OCI-M1 (cell line): ENCODE data around the gene PLEKHH1.

Source experiments
- DNase-seq: peaks from one replicate; lab custom pipeline; 2025; lab: John Stamatoyannopoulos, UW

PLEKHH1 gene

DNA sequence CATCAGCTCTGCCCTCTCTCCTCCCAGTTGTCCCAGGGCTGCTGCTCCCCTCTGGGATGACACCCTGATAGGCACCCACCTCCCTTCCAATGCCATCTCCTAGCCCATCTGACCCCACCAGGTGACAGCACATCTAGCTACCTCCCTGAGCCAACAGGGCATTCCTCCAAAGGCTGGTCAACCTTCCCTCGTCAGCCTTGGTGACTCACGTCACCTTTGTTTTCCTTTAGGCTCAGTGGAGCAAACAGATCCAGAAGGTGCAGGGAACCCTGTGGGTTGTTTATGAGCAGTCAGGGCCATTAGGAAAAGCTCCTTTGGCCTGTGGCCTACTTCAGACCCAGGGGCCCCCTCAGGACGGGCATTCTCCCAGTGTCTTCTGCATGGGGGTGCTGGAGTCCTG lies 34.6 kb downstream of the PLEKHH1 start:
- no peak for DNase-seq

DNA sequence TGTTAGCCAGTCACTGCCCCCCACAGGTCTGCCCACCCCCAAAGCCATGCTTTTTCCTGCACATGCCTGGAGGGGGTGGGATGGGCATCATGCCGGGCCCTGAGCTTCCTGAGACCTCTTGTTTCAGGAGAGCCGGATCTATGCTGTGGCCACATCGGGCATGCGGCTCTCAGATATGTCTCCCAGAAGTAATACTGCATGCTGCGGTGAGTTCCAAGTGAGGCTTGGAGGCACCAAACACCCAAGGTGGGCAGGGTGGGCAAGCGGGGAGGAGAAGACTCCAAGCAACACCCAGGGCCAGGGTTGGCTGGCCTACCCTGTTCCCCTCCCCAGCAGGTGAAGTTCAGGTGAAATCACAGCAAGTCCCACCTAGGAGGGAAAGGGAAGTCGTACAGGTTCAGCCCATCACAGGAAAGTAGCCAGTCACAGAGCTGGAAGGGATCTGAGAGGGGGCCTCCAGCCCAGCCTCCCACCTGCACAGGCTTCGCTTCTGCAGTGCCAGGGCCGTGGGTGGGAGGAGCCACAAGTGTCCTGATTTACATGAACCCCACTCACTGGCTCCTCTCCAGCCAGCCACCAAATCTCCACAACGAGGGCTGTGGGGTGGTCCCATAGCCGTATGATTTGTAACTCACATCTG lies 36.0 kb downstream of the PLEKHH1 start:
- DNase-seq, result no peak

DNA sequence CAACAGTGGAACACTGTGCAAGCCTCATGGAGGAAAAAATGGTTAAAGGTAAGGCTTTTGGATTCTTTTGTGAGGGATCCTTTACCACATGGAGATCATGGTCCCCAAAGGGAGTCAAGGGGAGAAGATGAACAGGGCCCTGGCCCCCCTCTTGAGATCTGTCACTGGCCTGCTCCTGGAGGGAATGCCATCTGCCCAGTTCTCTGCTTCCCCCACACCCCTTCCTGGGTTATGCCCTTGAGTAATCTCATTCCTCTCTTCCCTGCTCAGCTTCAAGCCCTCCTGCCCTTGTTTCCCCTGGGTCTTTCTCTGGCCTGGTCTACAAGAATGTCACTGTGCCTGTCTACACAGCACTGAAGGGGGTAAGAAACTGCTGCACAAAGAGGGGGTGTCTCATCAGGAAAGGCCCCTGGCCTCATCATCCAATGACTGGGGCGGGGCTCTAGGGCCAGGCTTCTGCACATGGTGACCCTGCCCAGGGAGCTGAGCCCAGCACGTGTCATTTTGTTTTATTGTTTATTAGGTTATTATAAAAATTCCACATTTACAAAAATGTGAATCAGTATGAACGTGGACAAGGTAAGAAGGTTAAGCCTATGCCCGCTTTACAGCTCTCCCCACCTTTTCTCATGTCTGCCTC lies 36.7 kb downstream of the PLEKHH1 start:
- no peak for DNase-seq

- DNase-seq, result no peak
Measured at GRCh38 chr14:67570453-67570852, 37.4 kb downstream of the PLEKHH1 start.

- peak; percentile 62 for DNase-seq
Measured at GRCh38 chr14:67571275-67571990, 38.3 kb downstream of the PLEKHH1 start.

DNA sequence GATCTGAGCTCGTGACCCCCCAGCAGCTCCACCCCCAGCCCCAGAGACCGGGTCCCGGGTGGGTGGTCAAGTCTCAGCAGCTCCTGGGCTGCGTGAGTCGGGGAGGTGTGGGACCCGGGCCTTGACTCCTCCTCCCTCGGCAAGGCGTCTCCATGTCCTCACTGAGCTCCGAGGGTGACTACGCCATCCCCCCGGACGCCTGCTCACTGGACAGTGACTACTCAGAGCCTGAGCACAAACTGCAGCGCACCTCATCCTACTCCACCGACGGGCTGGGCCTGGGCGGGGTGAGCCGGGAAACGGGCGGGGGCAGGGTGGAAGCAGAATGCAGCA lies 38.9 kb downstream of the PLEKHH1 start:
- no peak for DNase-seq

GRCh38 chr14:67572608-67573007 lies 39.5 kb downstream of the PLEKHH1 start:
- DNase-seq, result no peak

DNA sequence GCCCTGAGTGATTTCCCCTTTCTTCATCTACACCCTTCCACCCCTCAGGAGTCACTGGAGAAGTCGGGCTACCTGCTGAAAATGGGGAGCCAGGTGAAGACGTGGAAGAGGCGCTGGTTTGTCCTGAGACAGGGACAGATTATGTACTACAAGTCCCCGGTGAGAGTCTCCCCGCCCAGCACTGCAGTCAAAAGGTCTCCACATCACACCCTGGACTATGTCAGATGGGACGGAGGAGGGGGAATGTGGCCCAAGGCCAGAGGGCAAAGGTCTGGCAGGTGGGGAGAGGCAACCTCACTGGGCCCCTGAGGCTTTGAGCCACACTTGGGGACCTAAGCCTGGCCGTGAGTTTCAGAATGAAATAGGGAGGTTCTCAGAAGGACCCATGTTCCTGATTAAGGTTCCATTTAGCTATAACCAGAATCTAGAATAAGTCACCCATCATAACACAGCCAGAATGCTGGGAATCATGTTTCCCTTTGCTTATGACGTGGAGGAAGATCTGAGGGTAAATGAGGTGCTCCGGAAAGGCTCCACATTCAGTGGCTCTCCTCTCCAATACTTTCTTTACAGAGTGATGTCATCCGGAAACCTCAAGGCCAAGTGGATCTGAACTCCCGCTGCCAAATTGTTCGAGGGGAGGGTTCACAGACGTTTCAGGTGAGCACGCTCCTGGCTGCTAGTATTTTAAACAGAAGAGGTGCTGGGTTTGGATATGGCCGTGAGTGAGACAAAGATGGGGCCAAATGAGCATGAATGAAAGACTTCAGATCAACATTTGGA lies 40.3 kb downstream of the PLEKHH1 start:
- no peak for DNase-seq

GRCh38 chr14:67574156-67574555 lies 41.1 kb downstream of the PLEKHH1 start:
- no peak for DNase-seq

DNA sequence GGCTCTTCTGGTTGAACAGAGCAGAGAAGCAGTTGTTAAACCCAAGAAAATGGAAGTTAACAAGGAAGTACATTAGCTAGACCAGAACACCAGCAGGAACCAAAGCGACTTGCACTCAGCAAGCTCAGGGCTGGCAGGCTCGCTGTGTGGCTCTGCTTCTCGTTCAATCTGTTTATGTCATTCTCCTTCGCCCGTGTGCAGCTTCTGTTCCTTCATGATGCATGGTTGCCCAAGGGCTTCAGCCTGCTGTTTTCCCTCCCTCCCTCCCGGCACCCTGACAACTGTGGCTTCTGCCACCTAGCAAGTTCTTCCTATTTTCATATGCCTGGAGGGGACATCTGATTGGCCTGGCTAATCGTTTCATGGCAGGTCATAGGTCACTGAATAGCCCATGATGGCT lies 41.7 kb downstream of the PLEKHH1 start:
- DNase-seq, result no peak

DNA sequence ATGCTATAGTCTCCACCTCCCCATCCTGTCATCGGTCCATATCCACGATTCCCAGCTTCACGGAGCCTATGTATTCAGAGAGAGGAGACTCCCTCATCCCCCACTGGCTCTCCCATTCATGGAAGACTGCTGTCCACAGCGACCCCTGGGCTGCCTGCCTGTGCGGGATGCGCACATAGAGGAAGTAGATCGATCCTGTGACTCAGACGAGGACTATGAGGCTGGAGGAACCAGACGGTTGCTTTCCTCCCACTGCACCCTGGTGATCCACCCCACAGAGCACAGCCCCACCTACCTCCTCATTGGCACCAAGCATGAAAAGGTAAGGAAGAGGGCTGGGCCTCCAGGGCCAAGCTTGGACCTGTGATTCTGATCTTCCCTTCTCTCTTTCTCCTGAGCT lies 42.6 kb downstream of the PLEKHH1 start:
- peak; percentile 19 for DNase-seq

DNA sequence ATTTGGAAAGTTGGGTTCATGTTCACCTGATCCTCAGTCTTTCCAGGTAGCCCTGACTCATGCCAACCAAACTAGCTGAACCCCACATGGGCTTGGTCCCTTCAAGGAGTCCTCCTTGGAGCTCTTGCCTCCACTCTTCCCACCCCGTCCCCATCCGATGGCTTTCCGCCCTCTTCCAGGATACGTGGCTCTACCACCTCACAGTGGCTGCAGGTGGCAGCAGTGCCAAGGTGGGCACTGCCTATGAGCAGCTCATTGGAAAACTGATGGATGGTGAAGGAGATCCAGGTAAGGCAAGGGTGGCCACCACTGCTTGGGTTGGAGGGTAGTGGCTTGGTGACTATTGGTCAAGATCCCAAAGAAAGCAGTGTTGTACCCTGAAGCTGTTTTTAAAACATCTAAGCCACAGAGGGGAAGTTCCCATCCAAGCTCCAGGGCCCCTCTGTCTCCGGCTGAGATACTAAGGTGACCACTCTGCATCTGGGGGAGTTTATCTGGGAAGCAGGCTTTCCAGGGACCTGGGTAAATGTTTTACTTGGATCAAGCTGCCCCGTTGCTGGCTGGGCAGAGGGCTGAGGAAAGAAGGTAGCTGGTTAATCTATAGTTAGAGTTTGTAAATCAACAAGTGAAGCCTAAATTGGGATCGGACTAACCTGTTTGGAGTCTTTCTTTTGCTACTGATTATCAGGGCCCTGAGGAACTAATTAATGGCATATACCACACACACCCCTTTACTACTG lies 43.3 kb downstream of the PLEKHH1 start:
- no peak for DNase-seq

DNA sequence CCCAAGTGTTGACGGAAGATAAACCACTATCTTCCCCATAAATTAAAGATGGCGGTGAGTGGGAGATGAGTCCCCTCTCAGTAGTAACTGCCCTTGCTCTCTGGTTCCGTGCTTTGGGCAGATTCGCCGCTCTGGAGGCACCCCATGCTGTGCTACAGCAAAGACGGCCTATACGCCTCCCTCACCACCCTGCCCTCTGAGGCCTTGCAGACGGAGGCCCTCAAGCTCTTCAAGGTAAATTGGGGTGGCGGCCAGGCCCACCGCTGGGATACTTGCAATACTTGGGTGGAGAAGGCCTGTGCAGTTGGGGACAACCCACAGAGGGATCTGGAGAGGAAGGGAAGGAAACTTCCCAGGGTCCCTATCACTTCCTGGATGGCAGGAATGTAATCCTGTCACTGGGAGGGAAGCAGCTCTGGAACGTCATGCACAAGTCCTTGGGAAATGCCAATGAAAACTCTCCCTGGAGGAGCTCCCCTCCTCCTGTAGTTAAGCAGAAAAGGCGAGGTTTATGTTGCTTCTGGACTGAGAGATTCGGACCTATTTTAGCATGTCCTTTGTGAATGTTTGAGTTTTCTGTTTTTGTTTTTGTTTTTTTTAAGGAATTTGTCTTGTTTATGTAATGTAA lies 44.2 kb downstream of the PLEKHH1 start:
- no peak for DNase-seq

GRCh38 chr14:67577909-67578749 lies 45.0 kb downstream of the PLEKHH1 start:
- no peak for DNase-seq

DNA sequence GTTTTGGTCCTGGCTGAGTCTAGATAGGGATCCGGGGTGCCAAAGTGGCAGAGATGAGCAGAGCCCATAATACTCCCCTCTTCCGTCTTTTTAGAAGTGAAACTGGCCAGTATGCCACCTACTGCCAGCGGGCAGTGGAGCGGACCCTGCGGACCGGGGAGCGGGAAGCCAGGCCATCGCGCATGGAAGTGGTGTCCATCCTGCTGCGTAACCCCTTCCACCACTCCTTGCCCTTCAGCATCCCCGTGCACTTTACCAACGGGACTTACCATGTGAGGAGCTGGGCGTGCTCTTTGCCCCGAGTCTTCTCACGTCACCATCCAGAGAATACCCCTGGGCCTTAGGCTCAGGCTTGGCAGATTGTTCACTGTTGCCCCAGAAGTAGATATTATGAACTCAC lies 46.0 kb downstream of the PLEKHH1 start:
- no peak for DNase-seq

- no peak for DNase-seq
Measured at GRCh38 chr14:67579636-67580035, 46.5 kb downstream of the PLEKHH1 start.

DNA sequence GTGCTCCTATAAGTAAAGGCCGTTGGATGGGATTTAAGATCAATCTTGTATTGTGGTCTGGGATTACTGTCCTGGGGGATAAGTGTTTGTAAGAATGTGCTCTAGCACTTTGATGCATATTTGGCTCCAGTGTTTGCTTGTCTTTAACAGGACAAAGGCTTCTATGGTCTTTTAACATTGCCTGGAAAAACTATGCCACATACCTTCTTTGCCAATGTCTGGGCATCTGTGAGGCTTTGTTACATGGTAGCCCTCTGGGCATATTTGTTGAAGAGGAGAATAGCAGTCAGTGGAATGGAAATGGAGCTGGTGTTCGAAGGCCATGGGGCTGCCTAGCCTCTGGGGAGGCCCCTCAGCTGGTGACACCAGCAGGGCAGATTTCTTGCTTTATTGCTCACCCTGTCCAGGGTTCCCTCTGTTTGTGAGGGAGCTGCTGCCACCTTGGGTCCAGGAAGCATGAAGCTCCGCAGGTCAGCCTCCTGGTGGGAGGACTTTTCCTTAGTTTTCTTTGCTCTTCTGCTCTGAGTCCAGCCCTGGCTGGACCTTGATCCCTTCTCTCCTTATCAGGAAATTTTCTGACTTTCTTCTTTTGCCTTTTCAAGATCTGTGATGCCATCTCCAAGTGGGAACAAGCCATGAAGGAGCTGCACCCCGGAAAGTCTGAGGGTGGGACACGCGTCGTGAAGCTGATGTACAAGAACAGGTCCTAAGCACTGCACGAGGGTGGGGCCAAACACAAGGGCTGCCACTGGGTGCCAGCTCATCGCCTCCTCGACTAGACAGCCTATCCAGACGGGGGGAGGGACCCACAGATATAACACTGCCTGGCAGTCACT lies 47.5 kb downstream of the PLEKHH1 start:
- DNase-seq, result no peak

DNA sequence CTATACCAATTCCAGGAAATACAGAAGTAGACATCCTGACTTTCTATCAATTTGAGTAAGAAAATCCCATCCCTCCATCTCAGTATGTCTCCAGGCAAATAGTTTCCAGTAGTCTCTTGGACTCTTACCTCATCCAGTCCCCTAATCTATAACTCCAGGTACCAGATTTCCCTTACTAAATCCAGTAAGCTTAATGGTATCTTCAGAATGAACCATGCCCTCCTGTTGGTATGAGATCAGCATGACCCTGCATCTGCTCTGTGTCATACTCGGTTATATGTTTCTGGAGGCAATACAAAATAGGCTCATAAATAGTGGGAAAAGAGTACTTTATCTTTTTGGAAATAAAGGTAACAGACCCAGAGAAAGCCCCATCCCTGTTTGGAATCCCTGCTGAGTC lies 48.6 kb downstream of the PLEKHH1 start:
- no peak for DNase-seq

GRCh38 chr14:67582061-67582460 lies 49.0 kb downstream of the PLEKHH1 start:
- no peak for DNase-seq
